Mucosa of rectum (tissue), 2 donors: Measurements from ENCODE around the gene MED13.

Experiments
- H3K27ac ChIP-seq, 2 donors: one replicate each; pipeline ENCODE4 v1.7.0; 2013; ENCODE audit warnings: inconsistent platforms in 2 of 2, low read depth in 2 of 2, low read length in 2 of 2
- H3K27me3 ChIP-seq, 2 donors: one replicate each; pipeline ENCODE4 v1.7.0; 2013; ENCODE audit warnings: low read length in 2 of 2; ENCODE audit not compliant: control insufficient read depth in 2 of 2, insufficient read depth in 2 of 2
- H3K36me3 ChIP-seq, 2 donors: one replicate each; pipeline ENCODE4 v1.7.0; 2013; ENCODE audit warnings: low read length in 2 of 2; ENCODE audit not compliant: control insufficient read depth in 2 of 2, insufficient read depth in 2 of 2
- H3K4me1 ChIP-seq, 2 donors: one replicate each; pipeline ENCODE4 v1.7.0; 2013; ENCODE audit warnings: low read length in 2 of 2, mild to moderate bottlenecking in 1 of 2; ENCODE audit not compliant: control insufficient read depth in 2 of 2, insufficient read depth in 2 of 2
- H3K4me3 ChIP-seq, 2 donors: one replicate each; pipeline ENCODE4 v1.7.0; 2013; ENCODE audit warnings: low read length in 2 of 2
- H3K9ac ChIP-seq, 2 donors: one replicate each; pipeline ENCODE4 v1.7.0; 2013; ENCODE audit warnings: low read length in 2 of 2, low read depth in 1 of 2, mild to moderate bottlenecking in 1 of 2
- H3K9me3 ChIP-seq, 2 donors: one replicate each; pipeline ENCODE4 v1.7.0; 2013; ENCODE audit warnings: low read length in 2 of 2; ENCODE audit not compliant: control insufficient read depth in 2 of 2
- donor health status: healthy.
- donor health status: Normal muscosa, but diverticular disease.

The MED13 gene, protein sequence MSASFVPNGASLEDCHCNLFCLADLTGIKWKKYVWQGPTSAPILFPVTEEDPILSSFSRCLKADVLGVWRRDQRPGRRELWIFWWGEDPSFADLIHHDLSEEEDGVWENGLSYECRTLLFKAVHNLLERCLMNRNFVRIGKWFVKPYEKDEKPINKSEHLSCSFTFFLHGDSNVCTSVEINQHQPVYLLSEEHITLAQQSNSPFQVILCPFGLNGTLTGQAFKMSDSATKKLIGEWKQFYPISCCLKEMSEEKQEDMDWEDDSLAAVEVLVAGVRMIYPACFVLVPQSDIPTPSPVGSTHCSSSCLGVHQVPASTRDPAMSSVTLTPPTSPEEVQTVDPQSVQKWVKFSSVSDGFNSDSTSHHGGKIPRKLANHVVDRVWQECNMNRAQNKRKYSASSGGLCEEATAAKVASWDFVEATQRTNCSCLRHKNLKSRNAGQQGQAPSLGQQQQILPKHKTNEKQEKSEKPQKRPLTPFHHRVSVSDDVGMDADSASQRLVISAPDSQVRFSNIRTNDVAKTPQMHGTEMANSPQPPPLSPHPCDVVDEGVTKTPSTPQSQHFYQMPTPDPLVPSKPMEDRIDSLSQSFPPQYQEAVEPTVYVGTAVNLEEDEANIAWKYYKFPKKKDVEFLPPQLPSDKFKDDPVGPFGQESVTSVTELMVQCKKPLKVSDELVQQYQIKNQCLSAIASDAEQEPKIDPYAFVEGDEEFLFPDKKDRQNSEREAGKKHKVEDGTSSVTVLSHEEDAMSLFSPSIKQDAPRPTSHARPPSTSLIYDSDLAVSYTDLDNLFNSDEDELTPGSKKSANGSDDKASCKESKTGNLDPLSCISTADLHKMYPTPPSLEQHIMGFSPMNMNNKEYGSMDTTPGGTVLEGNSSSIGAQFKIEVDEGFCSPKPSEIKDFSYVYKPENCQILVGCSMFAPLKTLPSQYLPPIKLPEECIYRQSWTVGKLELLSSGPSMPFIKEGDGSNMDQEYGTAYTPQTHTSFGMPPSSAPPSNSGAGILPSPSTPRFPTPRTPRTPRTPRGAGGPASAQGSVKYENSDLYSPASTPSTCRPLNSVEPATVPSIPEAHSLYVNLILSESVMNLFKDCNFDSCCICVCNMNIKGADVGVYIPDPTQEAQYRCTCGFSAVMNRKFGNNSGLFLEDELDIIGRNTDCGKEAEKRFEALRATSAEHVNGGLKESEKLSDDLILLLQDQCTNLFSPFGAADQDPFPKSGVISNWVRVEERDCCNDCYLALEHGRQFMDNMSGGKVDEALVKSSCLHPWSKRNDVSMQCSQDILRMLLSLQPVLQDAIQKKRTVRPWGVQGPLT (N-terminal part only)

DNA sequence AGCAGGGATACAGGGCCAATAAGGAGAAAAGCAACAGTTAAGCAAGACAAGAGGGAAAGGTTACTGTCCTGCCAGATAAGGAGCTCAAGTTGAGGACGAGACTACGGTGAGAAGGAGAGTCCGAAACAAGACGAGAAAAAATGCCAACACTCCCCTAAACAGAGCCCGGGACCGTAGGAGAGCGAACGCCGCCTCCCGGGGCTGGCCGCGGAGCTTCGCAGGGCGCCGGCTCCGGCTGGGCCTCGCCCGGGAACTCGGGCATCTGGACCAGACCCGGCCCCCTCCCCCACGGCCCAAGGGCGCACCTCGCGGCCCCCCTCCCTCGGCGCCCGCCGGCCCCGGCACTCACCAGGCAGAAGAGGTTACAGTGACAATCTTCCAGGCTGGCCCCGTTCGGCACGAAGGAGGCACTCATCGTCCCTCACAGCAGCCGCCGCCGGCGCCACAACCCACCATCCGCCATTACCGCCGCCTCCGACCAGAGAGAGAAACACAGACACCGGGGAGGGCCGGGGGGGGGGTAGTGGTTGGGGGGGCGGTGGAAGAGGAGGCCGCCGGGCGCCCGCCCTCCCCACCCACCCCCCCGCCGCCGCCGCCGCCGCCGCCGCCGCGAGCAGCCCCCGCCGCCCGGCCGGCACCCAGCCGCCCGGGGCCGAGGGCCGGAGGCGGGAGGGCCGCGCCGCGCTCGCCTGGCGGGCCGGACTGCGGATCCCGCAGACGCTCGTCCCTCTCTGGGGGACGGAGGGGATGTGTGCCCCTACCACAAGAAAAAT, at the start of gene MED13:
Gene MED13, minus strand, starts transcription at position 488 of the 773 bp plus-strand sequence. Its CDS starts 73 bp downstream, at position 415.
- Histone ChIP-seq H3K4me3 (peak within 1 kb of the TSS; percentile 99 to 100), H3K4me1 (peaks cover 10 to 24% of the 10 kb centered on the region in 2 donors), H3K9me3 (no peaks in the 10 kb centered on the region), H3K9ac (peak within 1 kb of the TSS; percentile 99 to 100), H3K27ac (peak within 1 kb of the TSS; percentile 96 to 99), H3K36me3 (peaks cover 6 to 10% of the 10 kb centered on the region in 2 donors), H3K27me3 (no peaks in the 10 kb centered on the region)

- H3K9ac ChIP-seq = no peak overlapping the region
- H3K4me3 ChIP-seq = peak overlapping the region in 1 of 2 donors; percentile 11
- H3K27me3 ChIP-seq = no peaks in the 10 kb centered on the region
- no peaks in the 10 kb centered on the region for H3K9me3 ChIP-seq
- H3K27ac ChIP-seq = peak overlapping the region; percentile 78 to 84
- peaks cover 18 to 27% of the 10 kb centered on the region in 2 donors for H3K4me1 ChIP-seq
- no peaks in the 10 kb centered on the region for H3K36me3 ChIP-seq
Measured at GRCh38 chr17:62112229-62112628, 47.2 kb upstream of the MED13 start.

- Histone ChIP-seq H3K27ac (peak overlapping the region; percentile 78 to 84), H3K36me3 (no peaks in the 10 kb centered on the region), H3K4me1 (peaks cover 18 to 27% of the 10 kb centered on the region in 2 donors)
Measured at GRCh38 chr17:62111562-62112171, 46.6 kb upstream of the MED13 start.

GRCh38 chr17:62110923-62111484, 45.9 kb upstream of the MED13 start:
- Histone ChIP-seq H3K4me3 (peak overlapping the region; percentile 11 to 26), H3K27ac (peak overlapping the region; percentile 78 to 84), H3K4me1 (peaks cover 18 to 27% of the 10 kb centered on the region in 2 donors), H3K9me3 (no peaks in the 10 kb centered on the region), H3K27me3 (no peaks in the 10 kb centered on the region), H3K9ac (peak overlapping the region in 1 of 2 donors; percentile 57), H3K36me3 (no peaks in the 10 kb centered on the region)

More at GRCh38 chr17:62111562-62112171, 46.6 kb upstream of the MED13 start:
- Histone ChIP-seq H3K27me3 (no peaks in the 10 kb centered on the region), H3K9ac (peak overlapping the region in 1 of 2 donors; percentile 57), H3K4me3 (peak overlapping the region; percentile 11 to 26), H3K9me3 (no peaks in the 10 kb centered on the region)

DNA sequence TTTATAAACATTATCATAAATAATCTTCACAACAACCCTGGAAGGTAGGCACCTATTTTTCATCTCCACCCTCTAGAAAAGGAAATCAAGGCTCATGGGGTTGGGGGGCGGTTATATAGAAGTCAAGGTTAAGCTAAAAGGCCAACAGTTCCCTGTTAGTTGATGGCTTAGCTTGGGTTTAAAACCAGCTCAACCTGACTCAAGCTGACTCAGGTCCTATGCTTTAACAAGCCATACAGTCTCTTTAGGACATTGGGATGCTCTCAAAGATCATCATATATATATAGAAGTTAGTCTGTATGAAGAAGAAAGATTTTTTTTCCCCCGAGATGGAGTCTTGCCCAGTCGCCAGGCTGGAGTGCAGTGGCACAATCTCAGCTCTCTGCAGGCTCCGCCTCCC, 44.8 kb upstream of the MED13 start:
- Histone ChIP-seq H3K4me3 (no peak overlapping the region), H3K4me1 (peaks cover 18 to 27% of the 10 kb centered on the region in 2 donors), H3K36me3 (no peaks in the 10 kb centered on the region), H3K9me3 (no peaks in the 10 kb centered on the region), H3K27ac (peak overlapping the region; percentile 78 to 84), H3K27me3 (no peaks in the 10 kb centered on the region), H3K9ac (peak overlapping the region in 1 of 2 donors; percentile 5)

- Histone ChIP-seq H3K4me3 (no peak overlapping the region), H3K9ac (peak overlapping the region in 1 of 2 donors; percentile 5)
Measured at GRCh38 chr17:62109378-62109902, 44.4 kb upstream of the MED13 start.

DNA sequence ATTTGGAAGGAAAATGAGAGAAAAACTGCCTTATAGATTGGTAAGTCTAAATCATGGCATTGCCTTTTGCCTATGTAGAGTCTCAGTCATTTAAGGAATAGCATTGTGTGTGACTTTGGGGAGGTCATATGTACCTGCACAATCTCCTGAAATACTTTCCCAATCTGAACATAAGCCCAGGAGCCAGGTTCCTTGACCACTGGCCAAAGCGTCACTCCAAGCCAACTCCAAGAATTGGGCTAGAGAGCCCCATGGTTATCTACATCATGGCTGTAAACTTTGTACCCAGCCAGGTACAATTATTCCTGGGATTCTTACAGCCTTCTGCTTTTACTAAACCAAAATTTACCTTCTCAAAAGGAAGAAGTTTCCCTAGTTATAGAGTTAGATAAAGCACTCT, 40.8 kb upstream of the MED13 start:
- H3K4me3 ChIP-seq = no peak overlapping the region
- H3K9me3 ChIP-seq = no peaks in the 10 kb centered on the region
- no peaks in the 10 kb centered on the region for H3K27me3 ChIP-seq
- no peak overlapping the region for H3K27ac ChIP-seq
- H3K9ac ChIP-seq = no peak overlapping the region
- H3K36me3 ChIP-seq = no peaks in the 10 kb centered on the region
- peaks cover 12 to 21% of the 10 kb centered on the region in 2 donors for H3K4me1 ChIP-seq

More at GRCh38 chr17:62109378-62109902, 44.4 kb upstream of the MED13 start:
- H3K36me3 ChIP-seq = no peaks in the 10 kb centered on the region
- no peaks in the 10 kb centered on the region for H3K9me3 ChIP-seq
- H3K27me3 ChIP-seq = no peaks in the 10 kb centered on the region
- H3K4me1 ChIP-seq = peaks cover 18 to 27% of the 10 kb centered on the region in 2 donors
- H3K27ac ChIP-seq = peak overlapping the region in 1 of 2 donors; percentile 84

DNA sequence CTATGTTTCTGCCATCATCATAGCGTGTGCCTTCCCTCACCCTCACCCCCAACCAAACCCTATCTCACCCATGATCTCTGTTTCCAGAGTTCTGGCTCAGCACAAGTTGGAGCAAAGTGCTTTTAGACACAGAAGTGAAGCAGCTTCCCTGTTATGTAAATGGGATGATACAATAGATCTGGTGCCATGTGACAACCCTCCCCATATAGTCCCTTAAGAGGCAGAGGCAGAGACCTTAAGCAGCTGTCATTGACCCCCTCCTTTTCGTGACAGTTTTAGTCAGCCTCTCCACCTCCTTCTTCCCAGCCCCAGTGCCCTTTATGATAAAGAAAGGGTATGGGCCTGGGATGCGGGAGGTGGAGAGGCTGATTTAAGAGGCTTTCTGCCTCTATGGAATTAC, 40.3 kb upstream of the MED13 start:
- no peaks in the 10 kb centered on the region for H3K9me3 ChIP-seq
- no peaks in the 10 kb centered on the region for H3K36me3 ChIP-seq
- H3K9ac ChIP-seq = no peak overlapping the region
- no peak overlapping the region for H3K27ac ChIP-seq
- peaks cover 10 to 16% of the 10 kb centered on the region in 2 donors for H3K4me1 ChIP-seq
- H3K27me3 ChIP-seq = no peaks in the 10 kb centered on the region
- H3K4me3 ChIP-seq = no peak overlapping the region
